K562 (cell line): ENCODE results near the gene COASY. TPM values are rescaled to one million over a fixed set of nuclear protein-coding genes. Genes with fewer than 3 reads are reported as not detected.
A peak's percentile ranks its signal among the peaks of the same experiment; 100 is the strongest.

Experiments used
- EGR1 ChIP-seq: fragments of 450-650 bp; conservative IDR thresholded peaks from 2 replicates; pipeline ENCODE4 v1.6.1; 2017; ENCODE audit warnings: mild to moderate bottlenecking
- EP400 ChIP-seq: fragments of 450-650 bp; IDR thresholded peaks from 2 replicates; pipeline ENCODE4 v1.6.1; 2017; ENCODE audit warnings: antibody characterized with exemption, mild to moderate bottlenecking, moderate library complexity
- FOXJ3 ChIP-seq: sonication (generic); formaldehyde crosslinking; IDR thresholded peaks from 2 replicates; pipeline ENCODE4 v1.4.0; 2020; ENCODE audit warnings: mild to moderate bottlenecking, missing genetic modification reagents
- HNRNPLL ChIP-seq: fragments of 200-400 bp; formaldehyde crosslinking; IDR thresholded peaks from 2 replicates; pipeline ENCODE4 v1.6.1; 2017; ENCODE audit warnings: low read length, low read depth, mild to moderate bottlenecking; ENCODE audit not compliant: poor library complexity, severe bottlenecking
- MTA2 ChIP-seq: fragments of 450-650 bp; IDR thresholded peaks from 2 replicates; pipeline ENCODE4 v1.6.1; 2016; ENCODE audit warnings: low read depth
- SPI1 ChIP-seq: IDR thresholded peaks from 2 replicates; pipeline ENCODE4 v1.6.1; 2011; ENCODE audit warnings: low read depth, low read length, control low read depth, borderline replicate concordance
- ZBTB11 ChIP-seq, 3 experiments: fragments of 200-800 bp in 1 of 3; fragments of 250-450 bp in 1 of 3; fragments of 450-650 bp in 1 of 3; sonication (Bioruptor Pico) in 1 of 3; sonication (Bioruptor generic) in 1 of 3; formaldehyde crosslinking in 1 of 3; IDR thresholded peaks; 2 replicates each; pipeline versions ENCODE4 v1.6.1 to v1.8.0; 2016 to 2022; ENCODE audit warnings: mild to moderate bottlenecking in 2 of 3, missing genetic modification characterization in 2 of 3, missing compliant biosample characterization in 1 of 3, moderate library complexity in 1 of 3
- ZMIZ1 ChIP-seq, 2 experiments: fragments of 150-350 bp in 1 of 2; IDR thresholded peaks; 2 replicates each; pipeline ENCODE4 v1.6.1; 2012 to 2016; ENCODE audit warnings: low read depth in 2 of 2, low read length in 2 of 2, mild to moderate bottlenecking in 1 of 2, moderate library complexity in 1 of 2
- ZNF79 ChIP-seq: fragments of 250-450 bp; sonication (Bioruptor Pico); IDR thresholded peaks from 2 replicates; pipeline ENCODE4 v1.4.0; 2020; ENCODE audit warnings: low read depth, mild to moderate bottlenecking, moderate library complexity
- polyA plus RNA-seq, 8 experiments: library from polyadenylated mRNA; depleted of rRNA in 4 of 8; stranded (reverse) in 5 of 8; unstranded in 3 of 8; fragments of >200 nt; fragmentation: Nextera tagmentation in 2 of 8; fragmentation: Illumina TruSeq in 1 of 8; extraction: Ambion mirVana in 2 of 8; extraction: Trizol in 1 of 8; gene quantifications; 2 replicates each; pipeline versions ENCODE4 v1.2.1 to v1.2.3, GENCODE V29; 2011 to 2014; ENCODE audit warnings: inconsistent platforms in 1 of 8, missing spikeins in 1 of 8
- total RNA-seq, 7 experiments: library from RNA; depleted of rRNA in 6 of 7; stranded (reverse); fragments of >200 nt in 6 of 7; fragmentation: Illumina TruSeq in 2 of 7; extraction: Trizol in 2 of 7; gene quantifications; 2 replicates each; pipeline versions ENCODE4 v1.2.1 to v1.2.3, GENCODE V29; 2011 to 2021; ENCODE audit warnings: low replicate concordance in 1 of 7

COASY gene
- total and polyA plus RNA-seq, 9 of the 15 experiments (the other 6 are each of a cell fraction or from before 2014, with no cell fraction given), result 25.4 to 175 (median 62.3) TPM

- TF ChIP-seq ZBTB11 (CRISPR knock-in tag; IDR thresholded peaks at IDR 0.05) (peak in 2 of 3 experiments; percentile 35 to 87; a peak in 2 of 6 replicates), ZMIZ1 (IDR thresholded peaks at IDR 0.05; ENCODE audit: low read depth in 2 of 2, low read length in 2 of 2) (0 out of 4 replicates have a peak, but pooled peaks of 1 of the 2 experiments have one; percentile 21), HNRNPLL (peak; percentile 97), EP400 (peak; percentile 81), FOXJ3 (CRISPR knock-in tag) (no peak), EGR1 (0 out of 2 replicates have a peak, but pooled peaks have one; percentile 2), ZNF79 (no peak), SPI1 (no peak), MTA2 (peak; percentile 57; the same call in 1 of the 2 replicates)
These were observed at the start of gene COASY (continued) for GRCh38 chr17:42561897-42562387.
